Activated T-helper 1 cell treated with anti-CD3 and anti-CD28 coated beads, Interleukin-12 subunit alpha, Interleukin-12 subunit beta, Interleukin-2, Interleukin-4 antibody, amounts not matched to agents 30 ng/mL and 10 ng/mL and 1 ng/mL, durations not matched to agents 14 hours and 24 hours and 36 hours (primary cell): ENCODE results near the gene CABP4. TPM values are rescaled to one million over a fixed set of nuclear protein-coding genes. Genes with fewer than 3 reads are reported as not detected.

ENCODE experiments used
- DNase-seq: peaks from one replicate; pipeline ENCODE4 v3.0.0; 2021; ENCODE audit warnings: low spot score
- H3K27ac Mint-ChIP-seq: one replicate; pipeline ENCODE4 v1.8.0; 2021; ENCODE audit warnings: mild to moderate bottlenecking, mixed read lengths
- H3K27me3 Mint-ChIP-seq: one replicate; pipeline ENCODE4 v1.8.0; 2022; ENCODE audit warnings: mild to moderate bottlenecking, moderate library complexity, mixed read lengths; ENCODE audit not compliant: insufficient read depth
- H3K36me3 Mint-ChIP-seq: one replicate; pipeline ENCODE4 v1.8.0; 2021; ENCODE audit warnings: low read depth, mixed read lengths
- H3K4me1 Mint-ChIP-seq: one replicate; pipeline ENCODE4 v1.8.0; 2021; ENCODE audit warnings: low read depth, mixed read lengths
- H3K4me3 Mint-ChIP-seq: one replicate; pipeline ENCODE4 v1.8.0; 2021; ENCODE audit warnings: mild to moderate bottlenecking, moderate library complexity, mixed read lengths
- H3K9me3 Mint-ChIP-seq: one replicate; pipeline ENCODE4 v1.8.0; 2021; ENCODE audit warnings: mixed read lengths
- intact Hi-C: fragments of 100-400 bp; cut with micrococcal nuclease; formaldehyde crosslinking; loops from one replicate; pipeline ENCODE4 v1.15.1; 2024
- total RNA-seq: library from RNA; stranded (reverse); gene quantifications from 2 replicates; pipeline ENCODE4 v1.2.3, GENCODE V29; 2022

CABP4 gene
- total RNA-seq, 1 donor from 2014 or later = 0.86 TPM

DNA sequence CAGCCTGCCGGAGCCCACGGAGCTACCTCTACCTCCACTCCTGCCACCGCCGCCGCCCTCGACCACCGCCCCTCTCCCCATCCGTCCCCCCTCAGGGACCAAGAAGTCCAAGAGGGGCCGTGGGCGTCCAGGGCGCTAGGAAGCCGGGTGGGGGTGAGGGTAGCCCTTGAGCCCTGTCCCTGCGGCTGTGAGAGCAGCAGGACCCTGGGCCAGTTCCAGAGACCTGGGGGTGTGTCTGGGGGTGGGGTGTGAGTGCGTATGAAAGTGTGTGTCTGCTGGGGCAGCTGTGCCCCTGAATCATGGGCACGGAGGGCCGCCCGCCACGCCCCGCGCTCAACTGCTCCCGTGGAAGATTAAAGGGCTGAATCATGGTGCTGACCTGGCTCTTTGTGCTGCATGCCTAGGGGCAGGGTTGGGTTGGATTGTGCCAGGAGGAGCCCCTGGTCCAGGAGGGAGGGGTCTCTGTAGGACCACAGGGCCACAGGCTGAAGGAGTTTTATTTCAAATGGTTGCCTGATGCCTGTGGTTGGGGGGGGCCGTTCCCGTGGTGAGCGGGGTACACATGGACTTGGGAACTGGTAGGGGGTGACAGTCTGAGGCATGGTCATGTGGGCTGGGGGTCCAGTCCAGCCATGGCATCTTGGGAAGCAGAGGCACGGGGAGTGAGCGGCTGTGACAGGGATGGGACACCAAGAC is 20.0 kb upstream of the CABP4 start:
- DNase-seq = no peak
- H3K27ac Mint-ChIP-seq = peak overlapping the region; percentile 68
- no peaks in the 10 kb centered on the region for H3K27me3 Mint-ChIP-seq
- peak overlapping the region; percentile 90 for H3K4me3 Mint-ChIP-seq
- H3K4me1 Mint-ChIP-seq = peaks cover 29% of the 10 kb centered on the region
- peaks cover 37% of the 10 kb centered on the region for H3K36me3 Mint-ChIP-seq
- no peaks in the 10 kb centered on the region for H3K9me3 Mint-ChIP-seq
- intact Hi-C loops = no loop called here

DNA sequence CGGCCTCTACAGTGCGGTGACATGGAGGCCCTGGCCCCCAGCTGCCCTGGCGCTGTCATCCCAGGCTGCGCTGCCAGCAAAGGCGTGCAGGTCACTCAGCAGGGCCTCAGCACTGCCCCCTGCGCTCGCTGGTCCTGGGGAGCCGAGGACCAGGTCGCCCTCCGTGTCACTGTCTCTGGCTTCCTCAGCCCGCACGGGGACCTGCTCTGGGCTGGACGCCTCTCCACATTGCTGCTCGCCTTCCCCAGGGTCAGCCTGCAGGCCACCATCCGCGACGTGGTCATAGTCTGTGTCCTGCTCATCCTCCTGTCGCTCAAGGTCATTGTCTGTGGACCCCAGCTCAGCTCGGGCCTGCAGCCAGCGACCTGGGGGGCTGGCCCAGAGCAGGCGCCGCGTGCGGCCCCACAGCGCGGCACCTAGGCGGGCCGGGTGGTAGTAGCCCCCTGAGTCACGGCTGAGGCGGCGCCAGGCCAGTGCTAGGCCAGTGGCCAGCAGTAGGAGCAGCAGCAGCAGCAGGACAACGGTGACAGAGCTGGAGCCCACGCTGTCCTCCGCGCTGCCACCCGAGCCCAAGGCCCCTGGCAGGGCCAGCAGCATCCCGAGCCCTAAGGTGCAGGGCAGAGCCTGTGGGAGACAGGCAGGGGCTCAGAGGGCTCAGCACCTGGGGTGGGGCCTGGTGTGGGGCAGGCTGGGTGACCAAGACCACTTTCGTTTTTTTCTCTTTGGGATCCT is 19.3 kb upstream of the CABP4 start:
- no peaks in the 10 kb centered on the region for H3K9me3 Mint-ChIP-seq
- H3K36me3 Mint-ChIP-seq = peaks cover 33% of the 10 kb centered on the region
- H3K27ac Mint-ChIP-seq = peak overlapping the region; percentile 92
- H3K4me3 Mint-ChIP-seq = peak overlapping the region; percentile 90
- no peaks in the 10 kb centered on the region for H3K27me3 Mint-ChIP-seq
- intact Hi-C loops = loop anchor here (1.0 to 2.0 kb wide), 2 partner anchors 8 to 51 kb away; partner anchors contain the start of gene RPS6KB2
- H3K4me1 Mint-ChIP-seq = peaks cover 36% of the 10 kb centered on the region
- no peak for DNase-seq

DNA sequence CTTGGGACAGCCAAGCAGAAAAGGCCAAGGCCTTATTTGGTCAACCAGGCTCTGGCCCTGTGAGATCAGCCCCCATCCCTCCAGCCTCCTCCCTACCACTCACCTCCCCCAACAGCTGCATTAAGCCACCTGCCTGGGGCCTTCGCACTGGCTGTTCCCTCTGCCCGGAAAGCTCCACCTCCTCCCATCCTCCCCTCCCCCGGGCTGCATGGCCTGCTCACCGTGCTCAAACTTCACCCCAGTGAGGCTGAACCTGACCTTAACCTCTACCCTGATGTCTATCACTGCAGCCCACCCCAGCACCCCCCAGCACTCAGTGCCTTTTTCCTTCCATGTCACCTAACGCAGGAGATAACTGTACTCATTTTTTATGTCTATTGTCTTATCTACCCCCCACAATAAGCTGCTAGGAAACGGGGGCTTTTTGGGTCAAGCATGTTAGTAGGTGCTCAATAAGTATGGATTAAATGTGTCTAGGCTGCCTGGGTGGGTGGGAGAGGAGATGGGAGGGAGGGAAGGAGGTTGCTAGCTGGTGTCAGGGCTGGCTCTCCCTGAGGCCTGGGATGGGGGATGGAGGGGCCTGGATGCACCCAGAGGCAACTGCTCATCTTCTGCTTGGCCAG is 18.6 kb upstream of the CABP4 start:
- peak overlapping the region; percentile 90 for H3K4me3 Mint-ChIP-seq
- H3K36me3 Mint-ChIP-seq = peaks cover 33% of the 10 kb centered on the region
- intact Hi-C loops = loop anchor here (1.0 to 2.0 kb wide), 2 partner anchors 8 to 50 kb away; partner anchors contain the start of gene RPS6KB2
- H3K9me3 Mint-ChIP-seq = no peaks in the 10 kb centered on the region
- no peaks in the 10 kb centered on the region for H3K27me3 Mint-ChIP-seq
- H3K27ac Mint-ChIP-seq = peak overlapping the region; percentile 92
- peak; percentile 63 for DNase-seq
- H3K4me1 Mint-ChIP-seq = peaks cover 37% of the 10 kb centered on the region

DNA sequence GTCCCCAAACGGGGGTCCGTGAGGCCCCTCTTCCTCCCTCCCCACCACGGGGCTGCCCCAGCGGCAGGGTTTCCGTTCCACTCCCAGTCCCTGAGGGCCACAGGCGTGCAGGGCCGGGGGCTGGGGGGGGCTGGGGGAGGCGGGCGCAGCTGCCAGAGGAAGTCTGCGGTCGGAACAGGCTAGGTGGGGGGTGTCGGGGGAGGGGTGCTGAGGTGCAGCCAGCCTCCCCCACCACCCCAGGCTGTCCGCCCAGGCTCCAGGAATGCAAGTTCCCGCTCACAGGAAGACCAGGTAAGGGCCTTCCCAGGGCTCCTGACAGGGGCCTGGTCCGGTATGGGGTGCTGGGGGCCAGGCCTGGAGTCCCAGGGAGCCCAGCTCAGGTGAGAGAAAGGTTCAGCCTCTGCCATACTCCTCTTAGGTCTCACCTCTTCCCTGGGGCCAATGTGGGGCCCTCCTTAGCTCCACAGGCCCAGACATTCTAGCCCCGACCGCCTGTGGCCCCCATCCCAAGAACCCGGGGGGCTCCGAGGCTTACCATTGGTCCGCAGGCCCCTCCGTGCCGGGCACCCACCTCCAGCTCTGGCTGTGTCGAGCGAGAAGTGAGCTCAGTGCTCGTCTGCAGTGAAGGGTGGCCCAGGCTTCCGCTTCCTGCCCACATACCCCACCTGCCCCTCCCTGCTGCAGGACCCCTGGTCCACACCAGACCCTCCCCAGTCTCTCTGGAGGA is 17.9 kb upstream of the CABP4 start, which contains the start of gene PTPRCAP:
Gene PTPRCAP, minus strand, starts transcription at position 601 of the 727 bp plus-strand sequence. Its CDS starts 63 bp downstream, at position 538.
- DNase-seq = peak; percentile 70
- no peaks in the 10 kb centered on the region for H3K27me3 Mint-ChIP-seq
- peaks cover 26% of the 10 kb centered on the region for H3K36me3 Mint-ChIP-seq
- no peaks in the 10 kb centered on the region for H3K9me3 Mint-ChIP-seq
- intact Hi-C loops = loop anchor here (2.0 kb wide), 1 partner anchor 50 kb away; no protein-coding TSS in a partner anchor
- H3K4me1 Mint-ChIP-seq = peaks cover 30% of the 10 kb centered on the region
- H3K27ac Mint-ChIP-seq = peak within 1 kb of the TSS; percentile 92
- peak within 1 kb of the TSS; percentile 90 for H3K4me3 Mint-ChIP-seq

DNA sequence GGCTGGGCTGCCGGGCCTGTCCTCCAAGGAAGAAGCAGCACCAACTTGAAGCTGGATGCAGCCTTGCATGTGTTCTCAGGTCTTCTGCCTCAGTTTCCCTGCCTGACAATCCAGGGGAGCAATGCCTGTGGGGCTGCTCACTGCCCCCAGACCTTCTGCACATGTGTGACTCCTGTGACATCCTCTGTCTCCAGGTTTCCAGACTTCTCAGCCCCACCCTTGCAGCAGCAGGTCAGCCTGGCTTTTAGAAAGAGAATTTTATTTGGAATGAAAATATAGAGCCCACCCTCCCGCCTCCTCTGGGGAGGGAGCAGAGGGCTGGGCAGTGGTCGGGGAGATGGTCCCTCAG is 17.4 kb upstream of the CABP4 start:
- peak overlapping the region; percentile 90 for H3K4me3 Mint-ChIP-seq
- DNase-seq = no peak

DNA sequence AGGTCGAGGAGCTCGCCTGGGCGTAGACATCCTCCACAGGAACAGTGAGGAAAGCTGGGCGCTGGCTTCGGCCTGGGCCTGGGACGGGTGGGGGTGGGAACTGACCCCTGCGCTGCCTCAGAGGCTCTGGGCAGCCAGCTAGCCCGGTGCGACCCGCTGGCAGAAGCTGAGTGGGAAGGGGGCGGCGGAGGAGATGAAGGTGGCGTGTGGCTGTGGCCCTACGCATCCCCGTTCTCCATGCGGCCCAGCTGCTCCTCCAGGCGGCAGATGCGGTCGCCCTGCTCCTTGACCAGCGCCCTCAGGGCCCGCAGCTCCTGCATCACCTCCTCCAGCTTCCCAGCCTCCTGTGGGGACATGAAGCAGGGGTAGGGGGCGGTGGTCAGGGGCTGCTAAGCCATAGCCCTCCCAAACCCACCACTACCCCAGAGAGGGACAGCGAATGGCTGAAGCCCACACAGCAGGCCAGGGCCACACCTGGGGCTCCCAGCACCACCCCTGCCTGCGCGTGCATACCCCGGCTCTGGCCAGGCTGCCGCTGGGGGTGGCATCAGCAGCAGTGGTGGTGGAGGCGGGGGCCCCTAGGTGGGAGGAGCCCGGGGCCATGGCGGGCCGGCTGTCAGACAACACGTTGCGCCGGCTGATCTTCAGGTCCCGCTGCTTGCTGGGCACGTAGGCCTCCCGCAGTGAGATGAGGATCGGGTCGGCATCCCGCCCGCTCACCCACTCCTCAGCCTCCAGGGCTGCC is 16.8 kb upstream of the CABP4 start:
- Mint-ChIP-seq H3K27me3 (no peaks in the 10 kb centered on the region), H3K9me3 (no peaks in the 10 kb centered on the region), H3K27ac (peak overlapping the region; percentile 97), H3K4me1 (peaks cover 33% of the 10 kb centered on the region), H3K36me3 (peaks cover 23% of the 10 kb centered on the region), H3K4me3 (peak overlapping the region; percentile 90)
- DNase-seq = peak; percentile 72
- intact Hi-C loops = loop anchor here (1.0 to 2.0 kb wide), 3 partner anchors 18 to 68 kb away; partner anchors contain the start of gene TMEM134

More for the DNA sequence above, 17.4 kb upstream of the CABP4 start:
- H3K36me3 Mint-ChIP-seq = peaks cover 24% of the 10 kb centered on the region
- intact Hi-C loops = loop anchor here (1.0 to 2.0 kb wide), 4 partner anchors 17 to 69 kb away; partner anchors contain the start of gene TMEM134
- peaks cover 31% of the 10 kb centered on the region for H3K4me1 Mint-ChIP-seq
- no peaks in the 10 kb centered on the region for H3K27me3 Mint-ChIP-seq
- H3K27ac Mint-ChIP-seq = peak overlapping the region; percentile 88
- H3K9me3 Mint-ChIP-seq = no peaks in the 10 kb centered on the region

DNA sequence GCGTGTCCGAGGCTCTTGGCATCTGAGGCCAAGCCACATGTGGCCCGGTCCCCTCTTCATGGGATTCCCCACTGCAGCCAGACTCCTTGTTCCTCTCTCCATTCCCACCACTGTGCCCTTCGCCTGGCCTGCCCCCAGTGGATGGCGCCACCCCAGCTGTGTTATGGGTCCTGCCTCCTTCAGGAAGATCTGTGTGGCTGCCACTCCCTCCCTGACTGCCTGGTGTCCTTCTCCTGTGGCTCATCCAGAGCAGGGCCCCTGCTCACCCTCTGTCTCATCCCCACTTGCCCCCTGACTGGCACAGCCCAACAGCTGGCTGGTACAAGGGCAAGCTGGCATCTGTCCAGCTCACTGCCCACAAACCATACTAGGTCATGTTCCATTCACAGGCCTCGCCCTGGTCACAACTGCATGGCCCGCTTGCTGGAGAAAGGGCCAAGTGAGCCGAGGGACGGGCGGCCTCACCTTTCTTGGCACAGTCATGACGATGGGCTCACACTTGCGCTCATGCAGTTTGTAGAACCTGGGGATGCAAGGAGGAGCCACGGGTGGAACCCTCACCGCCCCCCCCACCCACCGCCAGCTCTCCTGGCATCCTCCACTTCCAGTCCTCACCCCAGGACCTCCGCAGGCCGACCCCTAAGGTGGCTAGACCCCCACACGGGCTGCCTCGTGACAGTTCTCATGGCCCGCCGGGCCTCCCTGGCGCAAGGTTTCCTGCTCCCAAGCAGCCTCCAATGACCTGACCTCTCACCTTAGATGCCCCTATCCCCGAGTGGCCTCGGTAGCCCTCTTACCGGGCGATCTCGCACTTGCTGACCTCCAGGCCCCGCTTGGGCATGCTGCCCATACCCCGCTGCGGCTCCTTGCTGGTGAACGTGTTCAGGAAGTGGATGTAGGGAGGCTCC is 15.6 kb upstream of the CABP4 start:
- peak overlapping the region; percentile 90 for H3K4me3 Mint-ChIP-seq
- H3K4me1 Mint-ChIP-seq = peaks cover 33% of the 10 kb centered on the region
- no peaks in the 10 kb centered on the region for H3K9me3 Mint-ChIP-seq
- H3K36me3 Mint-ChIP-seq = peaks cover 21% of the 10 kb centered on the region
- peak; percentile 31 for DNase-seq
- peak overlapping the region; percentile 97 for H3K27ac Mint-ChIP-seq
- intact Hi-C loops = loop anchor here (2.0 kb wide), 2 partner anchors 19 to 29 kb away; partner anchors contain the start of gene TMEM134
- no peaks in the 10 kb centered on the region for H3K27me3 Mint-ChIP-seq

DNA sequence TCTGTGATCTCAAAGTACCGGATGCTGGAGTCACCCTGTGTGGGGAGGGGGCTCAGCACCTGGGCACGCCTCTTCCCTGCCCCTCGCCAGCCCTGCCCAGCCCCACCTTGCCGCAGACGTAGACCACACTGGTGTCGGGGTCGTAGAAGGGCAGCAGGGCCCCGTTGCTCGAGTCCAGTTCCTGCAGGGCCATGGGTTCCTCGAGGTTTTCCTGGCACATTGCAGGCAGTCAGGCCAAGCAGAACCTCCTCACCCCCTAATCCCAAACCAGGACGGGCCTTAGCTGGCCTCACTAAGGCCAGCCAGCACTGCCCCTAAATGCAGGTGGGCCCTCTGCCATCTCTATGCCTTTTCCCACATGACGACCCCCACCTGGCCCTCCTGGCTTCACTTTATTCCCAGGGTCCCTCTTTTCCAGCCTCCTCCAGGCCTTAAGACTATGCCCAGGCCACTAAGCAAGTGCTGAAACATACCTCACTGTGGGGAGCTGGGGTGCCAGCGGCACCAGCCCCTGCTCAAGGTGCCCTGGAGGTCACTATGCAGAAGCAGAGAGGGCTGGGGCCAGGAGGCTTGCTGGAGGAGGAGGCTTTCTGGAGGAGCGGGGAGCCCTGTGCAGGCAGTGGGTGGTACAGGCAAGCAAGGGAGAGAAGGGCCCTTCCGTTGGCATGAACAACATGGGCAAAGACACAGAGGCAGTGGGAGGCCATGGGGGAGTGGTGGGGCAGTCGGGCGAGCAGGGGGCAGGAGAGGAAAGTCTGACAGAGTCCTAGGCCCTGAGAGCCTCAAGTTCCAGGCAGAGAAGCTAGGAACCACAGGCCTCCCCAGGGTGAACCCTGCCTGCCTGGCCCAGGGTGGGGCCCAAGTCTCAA is 14.7 kb upstream of the CABP4 start:
- Mint-ChIP-seq H3K4me1 (peaks cover 39% of the 10 kb centered on the region), H3K4me3 (peak overlapping the region; percentile 90), H3K9me3 (no peaks in the 10 kb centered on the region), H3K27ac (peak overlapping the region; percentile 97), H3K36me3 (peaks cover 17% of the 10 kb centered on the region), H3K27me3 (no peaks in the 10 kb centered on the region)
- intact Hi-C loops = no loop called here
- DNase-seq = no peak

DNA sequence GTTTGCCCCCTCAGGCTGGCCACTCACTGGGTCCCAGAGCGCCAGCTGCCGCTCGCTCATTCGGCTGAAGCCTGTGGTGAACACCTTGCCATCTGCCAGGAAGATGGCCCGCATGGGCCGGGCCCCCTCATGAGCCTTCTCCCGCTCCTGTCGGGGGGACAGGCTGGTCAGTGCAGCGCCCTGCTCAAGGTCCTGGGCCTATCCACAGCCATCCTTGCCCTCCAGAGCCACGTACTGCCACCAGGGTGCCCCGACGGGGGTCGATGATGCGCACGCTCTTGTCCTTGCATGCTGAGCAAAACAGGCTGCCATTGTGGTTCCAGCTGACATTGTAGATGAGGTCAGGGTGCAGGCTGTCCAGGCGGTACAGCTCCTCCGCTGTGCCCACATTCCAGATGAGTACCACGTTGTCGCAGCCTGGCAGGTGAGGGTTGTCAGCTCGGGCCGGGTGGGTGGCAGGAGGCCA is 14.0 kb upstream of the CABP4 start:
- Mint-ChIP-seq H3K36me3 (peaks cover 16% of the 10 kb centered on the region), H3K9me3 (no peaks in the 10 kb centered on the region), H3K4me1 (peaks cover 45% of the 10 kb centered on the region), H3K27ac (peak overlapping the region; percentile 97), H3K27me3 (no peaks in the 10 kb centered on the region), H3K4me3 (no peak overlapping the region)
- DNase-seq = no peak
- intact Hi-C loops = no loop called here

DNA sequence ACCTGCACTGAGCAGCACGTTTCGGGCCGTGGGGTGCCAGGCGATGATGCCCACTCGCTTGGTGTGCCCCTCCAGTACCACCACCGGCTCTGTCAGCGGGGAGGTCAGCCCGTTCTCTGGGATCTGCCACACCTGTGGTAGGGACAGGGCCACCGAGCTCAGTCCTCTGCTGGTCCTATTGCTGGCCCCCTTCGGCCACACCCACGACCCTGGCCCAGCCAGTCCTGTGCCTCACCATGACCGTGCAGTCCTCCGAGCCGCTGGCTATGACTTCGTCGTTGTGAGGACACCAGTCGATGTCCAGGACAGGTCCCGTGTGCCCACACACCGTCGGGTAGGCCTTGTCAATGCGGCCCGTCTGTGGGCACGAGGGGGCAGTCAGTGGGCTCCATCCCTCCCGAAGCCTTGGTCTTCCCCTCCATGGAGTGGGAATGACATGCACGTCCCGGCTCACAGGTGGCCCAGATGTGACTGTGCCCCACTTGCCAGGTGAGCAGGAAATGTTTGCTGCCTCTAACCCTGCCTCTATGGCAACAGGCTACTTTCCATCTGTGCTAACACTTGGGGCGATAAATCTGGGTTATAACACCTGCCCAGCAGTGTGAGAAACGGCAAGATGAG is 13.3 kb upstream of the CABP4 start:
- H3K27ac Mint-ChIP-seq = peak overlapping the region; percentile 77
- H3K27me3 Mint-ChIP-seq = no peaks in the 10 kb centered on the region
- intact Hi-C loops = no loop called here
- peaks cover 12% of the 10 kb centered on the region for H3K36me3 Mint-ChIP-seq
- no peak for DNase-seq
- peak overlapping the region; percentile 75 for H3K4me3 Mint-ChIP-seq
- H3K4me1 Mint-ChIP-seq = peaks cover 47% of the 10 kb centered on the region
- H3K9me3 Mint-ChIP-seq = no peaks in the 10 kb centered on the region
